Measurements from ENCODE around the gene COBLL1. TPM values are rescaled to one million over a fixed set of nuclear protein-coding genes. Genes with fewer than 3 reads are reported as not detected.

Gene COBLL1
- total RNA-seq, 1 experiment from 2014 or later, result 4.6 TPM

DNA sequence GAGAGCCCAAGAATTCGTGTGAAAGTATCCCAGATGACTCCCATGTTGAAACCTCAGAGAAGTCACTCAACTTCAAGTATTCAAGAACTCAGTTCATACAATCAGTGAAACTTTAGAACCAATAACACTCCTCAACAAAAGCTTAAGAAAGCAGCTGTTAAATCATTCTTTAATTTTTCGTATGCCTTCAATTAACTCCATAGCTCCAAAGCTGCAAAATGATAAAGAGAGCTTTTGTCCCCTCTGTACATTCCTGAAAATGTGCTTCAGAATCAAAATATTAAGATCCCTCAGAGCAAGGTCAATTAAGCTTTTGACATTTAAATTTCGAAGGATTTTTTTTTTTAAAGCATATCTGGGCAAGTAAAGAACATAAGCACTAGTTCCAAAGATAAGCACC, 4.7 kb downstream of the COBLL1 start:
- in situ Hi-C loops (cut with HindIII; ENCODE audit: low pct_unique_long_range_greater_than_20kb, low sequenced_read_pairs), result no loop called here
- DNase-seq (ENCODE audit: low read depth, low spot score), result no peak

DNA sequence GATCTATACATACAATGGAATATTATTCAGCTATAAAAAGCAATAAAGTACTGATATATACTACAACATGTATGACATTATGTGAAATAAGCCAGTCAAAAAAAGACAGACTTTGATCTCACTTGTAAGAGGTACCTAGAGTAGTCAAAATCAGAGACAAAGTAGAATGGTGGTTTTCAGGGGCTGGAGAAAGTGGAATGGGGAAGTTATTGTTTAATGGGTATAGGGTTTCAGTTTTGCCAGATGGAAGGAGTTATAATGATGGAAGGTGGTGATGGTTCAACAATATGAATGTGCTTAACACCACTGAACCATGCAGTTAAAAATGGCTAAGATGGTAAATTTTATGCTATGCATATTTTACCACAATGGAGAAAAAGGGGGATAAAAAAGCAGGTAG, 6.3 kb downstream of the COBLL1 start:
- in situ Hi-C loops (cut with HindIII; ENCODE audit: low pct_unique_long_range_greater_than_20kb, low sequenced_read_pairs), result no loop called here
- no peak for DNase-seq (ENCODE audit: low read depth, low spot score)

DNA sequence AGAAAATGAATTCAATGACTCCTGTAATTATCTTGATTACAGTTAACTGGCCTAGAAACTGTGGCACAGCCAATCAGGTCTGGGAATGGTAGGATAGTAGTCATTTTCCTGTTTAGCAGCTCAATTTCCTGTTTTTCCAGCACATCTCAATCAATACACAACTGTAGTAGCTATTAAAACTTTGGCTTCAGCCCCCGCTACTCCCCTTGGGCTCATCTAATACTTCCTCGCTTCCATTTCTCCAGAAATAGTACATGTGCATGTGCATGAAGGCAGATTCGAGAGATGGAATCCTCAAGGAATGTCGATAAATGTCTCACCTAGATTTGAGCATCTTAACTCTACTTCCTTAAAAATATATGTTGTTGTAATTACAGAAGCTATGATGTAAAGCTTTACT, 9.7 kb downstream of the COBLL1 start:
- in situ Hi-C loops (cut with HindIII; ENCODE audit: low pct_unique_long_range_greater_than_20kb, low sequenced_read_pairs), result no loop called here
- no peak for DNase-seq (ENCODE audit: low read depth, low spot score)

DNA sequence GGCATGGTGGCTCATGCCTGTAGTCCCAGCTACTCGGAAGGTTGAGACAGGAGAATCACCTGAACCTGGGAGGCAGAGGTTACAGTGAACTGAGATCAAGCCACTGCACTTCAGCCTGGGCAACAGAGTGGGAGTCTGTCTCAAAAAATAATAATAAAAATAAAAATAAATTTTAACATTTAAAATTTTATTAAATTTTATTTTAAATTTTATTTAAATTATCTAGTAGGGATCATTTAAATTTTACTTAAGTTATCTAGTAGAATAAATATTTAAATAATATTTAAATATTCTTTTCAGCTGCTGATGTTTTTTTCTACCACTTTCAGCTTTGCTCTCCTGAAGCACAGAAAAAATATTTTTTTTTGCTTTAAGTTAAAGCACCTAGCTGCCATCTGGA, 10.4 kb downstream of the COBLL1 start:
- in situ Hi-C loops (cut with HindIII; ENCODE audit: low pct_unique_long_range_greater_than_20kb, low sequenced_read_pairs), result no loop called here
- no peak for DNase-seq (ENCODE audit: low read depth, low spot score)

DNA sequence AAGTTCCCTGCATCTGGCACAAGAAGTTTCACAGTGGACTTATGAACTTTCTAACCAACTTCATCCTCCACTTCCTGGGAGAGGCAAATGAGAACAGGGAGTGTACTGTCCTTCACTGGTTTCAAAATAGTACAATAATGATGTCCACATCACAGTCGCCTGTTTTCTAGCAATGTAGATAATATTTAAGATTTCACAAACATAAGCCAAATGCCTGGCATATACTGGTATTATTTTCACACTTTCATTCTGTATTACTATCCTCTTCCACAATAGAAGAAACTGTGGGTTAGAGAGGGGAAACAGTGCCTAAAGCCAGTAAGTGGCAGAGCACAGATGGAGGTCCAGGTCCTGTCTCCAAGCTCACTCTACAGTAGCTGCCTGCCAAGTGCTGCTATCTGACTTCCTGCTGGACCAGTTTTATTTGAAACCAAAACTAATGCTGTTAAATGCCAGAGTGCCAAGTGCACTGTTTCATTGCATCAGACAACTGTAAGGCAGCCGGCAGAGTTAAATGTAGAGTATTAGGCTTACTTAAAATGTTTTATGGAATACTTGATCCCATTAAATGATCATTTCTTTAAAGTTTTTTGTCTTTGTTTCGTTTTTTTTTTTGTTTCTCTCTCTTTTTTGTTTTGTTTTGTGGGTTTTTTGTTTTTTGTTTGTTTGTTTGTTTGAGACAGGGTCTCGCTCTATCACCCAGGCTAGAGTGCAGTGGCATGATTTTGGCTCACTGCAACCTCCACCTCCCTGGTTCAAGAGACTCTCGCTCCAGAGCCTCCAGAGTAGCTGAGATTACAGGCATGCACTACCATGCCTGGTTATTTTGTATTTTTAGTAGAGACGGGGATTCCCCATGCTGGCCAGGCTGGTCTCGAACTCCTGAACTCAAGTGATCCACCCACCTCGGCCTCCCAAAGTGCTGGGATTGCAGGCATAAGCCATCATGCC, 15.1 kb downstream of the COBLL1 start:
- DNase-seq (ENCODE audit: low read depth, low spot score), result peak; percentile 53
- in situ Hi-C loops (cut with HindIII; ENCODE audit: low pct_unique_long_range_greater_than_20kb, low sequenced_read_pairs), result no loop called here

DNA sequence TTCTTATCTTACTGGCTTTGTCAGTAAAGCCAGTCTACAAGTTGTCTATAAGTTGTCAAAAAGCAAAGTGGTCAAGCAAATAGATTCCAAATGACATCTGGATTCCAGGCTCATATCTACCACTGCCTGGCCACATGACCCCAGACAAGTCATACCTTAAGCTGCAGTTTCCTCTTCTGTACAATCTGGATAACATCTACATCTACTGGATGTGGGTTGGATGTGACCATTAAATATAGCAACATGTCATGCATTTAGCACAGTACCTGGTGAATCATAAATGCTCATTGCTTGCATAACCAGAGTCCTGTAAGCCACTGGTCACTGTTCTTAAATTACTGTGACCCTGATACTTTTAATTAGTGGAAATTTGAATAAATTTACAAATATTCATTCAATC, 16.8 kb downstream of the COBLL1 start:
- in situ Hi-C loops (cut with HindIII; ENCODE audit: low pct_unique_long_range_greater_than_20kb, low sequenced_read_pairs), result no loop called here
- peak; percentile 6 for DNase-seq (ENCODE audit: low read depth, low spot score)

DNA sequence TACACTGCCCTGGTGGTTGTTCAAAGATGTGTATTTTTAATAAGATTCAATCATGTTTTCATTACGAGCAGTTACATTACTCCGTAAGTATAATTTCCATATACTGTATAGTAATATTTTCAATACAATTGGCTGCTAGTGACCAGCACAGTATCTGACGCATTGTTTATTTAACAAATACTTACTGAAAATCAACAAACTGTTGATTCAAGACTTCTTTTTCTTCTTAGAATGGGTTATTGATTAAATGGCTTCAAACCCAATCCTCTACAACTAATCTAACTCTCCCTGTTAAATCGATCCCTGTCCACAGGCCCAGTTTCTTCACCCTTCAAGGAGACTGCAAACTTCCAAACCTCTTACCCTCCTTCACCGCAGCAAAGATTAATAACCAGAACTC, 18.5 kb downstream of the COBLL1 start:
- DNase-seq (ENCODE audit: low read depth, low spot score), result no peak
- in situ Hi-C loops (cut with HindIII; ENCODE audit: low pct_unique_long_range_greater_than_20kb, low sequenced_read_pairs), result no loop called here

DNA sequence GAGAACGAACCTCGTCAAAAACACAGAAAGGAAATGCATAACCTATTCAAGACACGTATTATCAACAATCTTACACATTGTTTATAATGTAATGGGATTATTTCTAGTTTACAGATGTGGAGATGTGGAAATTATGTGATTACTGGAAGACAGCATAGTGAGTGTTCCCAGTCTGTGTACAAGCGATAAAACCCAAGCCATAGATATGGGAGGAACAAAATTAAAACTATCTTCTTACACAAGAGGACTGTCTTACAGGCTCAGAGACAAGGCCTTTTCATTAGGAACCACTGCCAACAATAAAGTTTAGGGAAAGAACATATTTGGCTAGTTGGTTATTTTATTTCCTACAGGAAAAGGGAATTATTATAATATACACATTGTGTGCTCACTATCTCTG, 20.3 kb downstream of the COBLL1 start:
- in situ Hi-C loops (cut with HindIII; ENCODE audit: low pct_unique_long_range_greater_than_20kb, low sequenced_read_pairs), result no loop called here
- no peak for DNase-seq (ENCODE audit: low read depth, low spot score)

DNA sequence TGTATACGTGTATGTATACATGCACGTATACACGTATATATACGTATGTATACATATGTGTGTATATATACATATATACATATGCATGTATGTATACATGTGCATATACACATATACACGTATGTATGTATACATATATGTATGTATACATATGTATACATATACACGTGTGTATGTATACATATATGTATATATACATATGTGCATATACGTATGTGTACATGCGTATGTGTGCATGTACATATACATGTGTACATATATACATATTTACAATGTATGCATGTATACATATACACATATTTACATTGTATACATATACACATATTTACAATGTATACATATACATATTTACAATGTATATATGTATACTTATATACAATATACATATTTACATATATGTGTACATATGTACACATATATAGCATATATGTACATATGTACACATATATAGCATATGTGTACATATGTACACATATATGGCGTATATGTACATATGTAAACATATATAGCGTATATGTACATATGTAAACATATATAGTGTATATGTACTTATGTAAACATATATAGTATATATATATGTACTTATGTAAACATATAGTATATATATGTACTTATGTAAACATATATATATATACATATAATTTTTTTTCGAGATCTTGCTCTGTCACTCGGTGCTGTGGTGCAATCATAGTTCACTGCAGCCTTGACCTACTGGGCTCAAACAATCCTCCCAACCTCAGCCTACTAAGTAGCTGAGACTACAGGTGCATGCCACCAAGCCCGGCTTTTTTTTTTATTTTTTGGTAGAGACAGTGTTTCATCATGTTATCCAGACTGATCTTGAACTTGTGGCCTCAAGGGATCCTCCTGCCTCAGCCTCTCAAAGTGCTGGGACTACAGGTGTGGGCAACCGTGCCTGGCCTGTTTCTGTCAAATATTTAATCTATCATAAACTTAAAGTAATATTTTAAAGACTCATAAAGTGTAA, 23.2 kb downstream of the COBLL1 start:
- in situ Hi-C loops (cut with HindIII; ENCODE audit: low pct_unique_long_range_greater_than_20kb, low sequenced_read_pairs), result no loop called here
- DNase-seq (ENCODE audit: low read depth, low spot score), result no peak

DNA sequence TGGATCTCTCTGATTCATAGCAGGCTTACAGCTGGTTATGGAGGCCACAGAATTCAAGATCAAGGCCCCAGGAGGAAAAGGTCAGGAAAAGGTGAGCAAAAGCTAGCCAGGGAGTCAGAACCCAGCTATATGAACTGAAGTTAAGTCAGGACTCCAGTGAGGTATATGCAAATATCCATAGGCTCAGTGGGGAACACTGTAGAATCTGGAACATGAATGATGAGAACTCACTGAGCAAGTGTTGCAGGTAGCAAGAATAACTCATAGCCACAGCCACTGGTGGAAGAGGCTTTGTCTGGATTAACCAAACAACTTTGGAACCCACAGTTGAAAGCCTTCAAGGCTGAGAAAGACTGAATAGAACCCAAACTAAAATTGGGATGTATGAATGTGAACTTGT, 24.7 kb downstream of the COBLL1 start:
- in situ Hi-C loops (cut with HindIII; ENCODE audit: low pct_unique_long_range_greater_than_20kb, low sequenced_read_pairs), result no loop called here
- DNase-seq (ENCODE audit: low read depth, low spot score), result no peak

DNA sequence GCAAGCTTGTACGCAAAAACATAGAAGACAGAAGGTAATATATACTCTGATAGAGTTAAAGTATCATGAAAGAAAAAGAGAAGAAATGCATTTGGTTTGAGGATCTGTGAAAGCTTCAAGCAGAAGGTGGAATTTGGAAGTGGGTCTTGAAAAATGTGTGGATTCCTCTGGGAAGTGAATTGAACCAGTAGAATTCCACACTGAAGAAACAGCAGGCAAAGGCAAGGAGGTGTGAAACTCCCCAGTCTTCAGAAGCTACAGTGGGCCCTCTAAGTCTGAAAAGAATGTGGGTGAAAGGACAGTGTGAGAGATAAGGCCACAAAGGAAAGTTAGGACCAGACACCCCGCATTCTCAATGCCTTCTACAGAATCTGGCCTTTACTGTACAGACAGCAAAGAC, 25.6 kb downstream of the COBLL1 start:
- in situ Hi-C loops (cut with HindIII; ENCODE audit: low pct_unique_long_range_greater_than_20kb, low sequenced_read_pairs), result no loop called here

DNA sequence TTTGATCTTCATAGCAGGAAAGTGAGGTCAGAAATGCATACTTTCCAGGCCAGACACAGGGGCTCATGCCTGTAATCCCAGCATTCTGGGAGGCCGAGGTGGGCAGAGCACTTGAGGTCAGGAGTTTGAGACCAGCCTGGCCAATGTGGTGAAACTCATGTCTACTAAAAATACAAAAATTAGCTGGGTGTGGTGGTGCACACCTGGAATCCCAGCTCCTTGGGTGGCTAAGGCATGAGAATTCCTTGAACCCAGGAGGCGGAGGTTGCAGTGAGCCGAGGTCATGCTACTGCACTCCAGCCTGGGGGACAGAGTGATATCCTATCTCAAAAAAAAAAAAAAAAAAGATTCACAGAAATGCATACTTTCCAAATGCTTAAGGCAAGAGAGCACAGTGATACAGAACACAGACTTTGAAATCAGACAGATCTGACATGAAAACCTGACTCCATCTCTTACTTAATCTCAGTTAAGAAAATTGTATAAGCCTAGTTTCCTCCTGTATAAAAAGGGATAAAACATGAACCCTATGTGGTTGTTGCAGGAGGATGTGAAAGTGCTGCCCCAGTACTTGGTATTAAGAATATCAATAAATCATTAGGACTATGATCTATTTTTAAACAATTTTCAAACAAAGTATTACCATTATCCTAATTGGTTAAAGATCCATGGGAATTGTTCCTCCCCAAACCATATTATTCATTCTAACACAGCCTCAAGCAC, 26.4 kb downstream of the COBLL1 start:
- no peak for DNase-seq (ENCODE audit: low read depth, low spot score)
- in situ Hi-C loops (cut with HindIII; ENCODE audit: low pct_unique_long_range_greater_than_20kb, low sequenced_read_pairs), result no loop called here

More for the DNA sequence above, 25.6 kb downstream of the COBLL1 start:
- DNase-seq (ENCODE audit: low read depth, low spot score), result no peak

DNA sequence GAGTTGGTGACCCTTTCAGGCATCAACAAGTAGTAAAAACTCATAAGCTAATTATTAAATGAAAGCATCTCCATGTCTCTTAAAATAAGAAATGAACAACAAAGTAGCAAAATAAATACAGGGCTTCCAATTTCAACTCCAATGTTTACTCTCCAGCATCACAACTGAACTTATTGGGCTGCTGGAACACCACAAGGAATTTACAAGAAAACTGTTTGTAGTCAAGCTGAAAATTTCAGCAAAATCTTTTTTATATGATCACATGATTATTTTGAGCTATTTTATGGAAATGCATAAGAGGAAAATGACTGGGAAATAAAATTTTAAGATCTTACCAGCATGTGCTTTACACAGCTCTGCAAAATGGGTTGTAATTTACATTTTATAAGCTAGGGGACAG, 28.1 kb downstream of the COBLL1 start:
- no peak for DNase-seq (ENCODE audit: low read depth, low spot score)
- in situ Hi-C loops (cut with HindIII; ENCODE audit: low pct_unique_long_range_greater_than_20kb, low sequenced_read_pairs), result no loop called here

DNA sequence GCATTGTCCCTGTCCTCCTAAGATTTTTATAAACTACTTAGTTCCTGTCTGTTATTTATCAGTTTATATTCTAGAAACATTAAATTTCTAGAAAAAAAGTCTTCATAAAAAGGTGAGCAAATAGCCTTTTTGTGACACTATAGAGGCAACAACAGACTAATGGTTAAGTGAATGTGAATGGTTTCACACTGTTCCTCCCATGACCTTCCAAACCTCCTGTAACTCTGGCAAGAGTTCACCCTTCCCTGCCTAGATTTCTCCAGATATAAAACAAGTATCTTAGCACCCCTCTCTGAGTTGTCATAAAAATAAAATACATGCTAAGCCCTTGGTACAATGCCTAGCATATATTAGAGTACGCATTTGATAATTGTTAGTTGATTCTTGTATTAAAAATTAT, 29.2 kb downstream of the COBLL1 start:
- in situ Hi-C loops (cut with HindIII; ENCODE audit: low pct_unique_long_range_greater_than_20kb, low sequenced_read_pairs), result no loop called here
- DNase-seq (ENCODE audit: low read depth, low spot score), result no peak

DNA sequence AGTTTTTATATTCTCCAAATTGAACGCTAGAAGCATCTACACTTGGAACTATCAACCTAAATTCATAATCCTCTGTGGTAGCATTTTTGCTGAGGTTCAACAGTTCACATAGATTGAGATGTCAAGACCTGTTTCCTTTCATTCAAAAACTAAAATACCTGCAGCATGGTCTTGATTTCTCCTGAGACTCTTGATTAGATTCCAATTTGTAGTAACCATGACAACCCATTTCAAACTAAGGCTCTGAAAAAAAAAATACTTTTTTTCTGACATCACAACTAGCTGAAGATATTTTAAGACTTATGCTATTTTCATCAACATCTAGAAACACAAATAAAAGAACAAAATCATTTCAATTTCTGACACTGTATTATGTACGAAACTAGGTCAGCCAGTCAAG, 29.8 kb downstream of the COBLL1 start:
- in situ Hi-C loops (cut with HindIII; ENCODE audit: low pct_unique_long_range_greater_than_20kb, low sequenced_read_pairs), result no loop called here
- no peak for DNase-seq (ENCODE audit: low read depth, low spot score)

DNA sequence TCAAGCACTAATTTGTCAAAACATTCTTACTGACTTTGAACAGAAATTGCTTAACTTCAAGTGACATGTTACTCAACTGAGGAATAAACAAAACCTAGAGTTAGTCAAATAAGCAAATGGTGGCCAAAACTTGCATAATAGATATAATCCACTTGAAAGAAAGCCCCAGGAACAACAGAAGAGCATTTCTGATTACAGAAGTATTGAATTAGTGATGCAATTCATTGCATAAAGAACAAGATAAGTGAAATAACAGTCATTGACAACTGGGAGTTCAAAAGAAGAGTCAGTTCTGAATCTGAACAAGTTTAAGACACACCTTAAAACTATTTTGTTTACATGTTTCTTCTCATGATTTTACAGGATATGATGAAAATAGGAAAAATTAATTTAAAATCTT, 30.8 kb downstream of the COBLL1 start:
- in situ Hi-C loops (cut with HindIII; ENCODE audit: low pct_unique_long_range_greater_than_20kb, low sequenced_read_pairs), result no loop called here
- no peak for DNase-seq (ENCODE audit: low read depth, low spot score)

DNA sequence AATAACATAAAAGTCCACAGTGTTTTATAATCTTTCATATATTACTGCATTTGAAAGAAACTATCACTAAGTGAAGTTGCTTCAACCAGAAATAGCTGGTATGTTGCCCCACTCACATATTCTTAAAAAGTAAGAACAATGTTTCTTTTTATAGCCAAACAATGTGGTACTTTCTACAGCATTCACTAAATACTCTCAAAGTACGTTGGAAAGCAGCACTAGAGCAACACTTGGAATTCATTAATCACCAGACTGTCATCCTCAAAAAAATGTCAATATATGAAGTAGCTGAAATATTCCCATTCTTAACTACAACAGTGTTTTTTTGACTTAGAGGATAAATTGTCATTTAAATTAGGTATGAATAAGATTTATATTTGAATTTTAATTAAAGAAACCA, 32.8 kb downstream of the COBLL1 start:
- in situ Hi-C loops (cut with HindIII; ENCODE audit: low pct_unique_long_range_greater_than_20kb, low sequenced_read_pairs), result no loop called here
- peak; percentile 72 for DNase-seq (ENCODE audit: low read depth, low spot score)

All from SK-MEL-5 (cell line).